Stimulated activated CD8-positive, alpha-beta memory T cell treated with anti-CD3 and anti-CD28 coated beads, Interleukin-12 subunit alpha, Interleukin-12 subunit beta, amount 100 ng/mL, for 1 hour (primary cell): ENCODE results near the gene SRGAP1.

Experiments used
- DNase-seq: peaks from one replicate; pipeline ENCODE4 v3.0.0-alpha.2; 2020; ENCODE audit warnings: low read depth

SRGAP1 gene

GRCh38 chr12:63937378-63938316 is 93.1 kb downstream of the SRGAP1 start:
- DNase-seq = no peak

DNA sequence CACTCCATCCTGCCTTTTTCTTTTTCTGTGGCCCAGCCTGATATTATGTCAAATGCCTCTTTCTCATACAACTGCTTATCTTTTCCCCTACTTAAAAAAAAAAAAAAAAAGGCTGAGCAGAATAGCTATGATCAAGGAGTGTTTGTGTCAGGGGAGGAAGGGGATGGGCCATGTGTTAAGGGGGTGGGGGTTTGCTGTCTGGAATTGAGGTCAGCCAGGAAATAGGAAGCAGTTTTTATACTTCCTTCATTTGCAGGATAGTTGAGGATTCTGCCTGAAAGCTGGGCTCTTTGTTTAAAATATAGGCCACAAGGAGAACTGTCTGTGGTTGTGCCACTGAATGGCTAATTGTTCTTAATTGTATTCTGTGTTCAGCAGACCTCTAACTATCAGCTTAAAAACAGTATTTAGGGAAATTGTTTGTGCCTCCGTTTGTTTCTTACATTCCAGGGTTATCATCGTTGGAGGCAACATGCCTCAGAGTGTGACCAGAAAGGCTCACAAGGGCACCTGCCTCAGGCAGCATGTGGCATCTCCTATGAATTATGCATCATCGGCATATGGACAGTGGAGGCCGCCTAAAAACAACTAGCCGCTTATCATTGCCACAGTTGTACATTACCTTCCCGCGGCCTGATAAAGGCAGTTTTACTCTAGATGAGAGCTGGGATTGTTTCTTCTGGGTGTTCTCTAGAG is 96.0 kb downstream of the SRGAP1 start:
- no peak for DNase-seq

DNA sequence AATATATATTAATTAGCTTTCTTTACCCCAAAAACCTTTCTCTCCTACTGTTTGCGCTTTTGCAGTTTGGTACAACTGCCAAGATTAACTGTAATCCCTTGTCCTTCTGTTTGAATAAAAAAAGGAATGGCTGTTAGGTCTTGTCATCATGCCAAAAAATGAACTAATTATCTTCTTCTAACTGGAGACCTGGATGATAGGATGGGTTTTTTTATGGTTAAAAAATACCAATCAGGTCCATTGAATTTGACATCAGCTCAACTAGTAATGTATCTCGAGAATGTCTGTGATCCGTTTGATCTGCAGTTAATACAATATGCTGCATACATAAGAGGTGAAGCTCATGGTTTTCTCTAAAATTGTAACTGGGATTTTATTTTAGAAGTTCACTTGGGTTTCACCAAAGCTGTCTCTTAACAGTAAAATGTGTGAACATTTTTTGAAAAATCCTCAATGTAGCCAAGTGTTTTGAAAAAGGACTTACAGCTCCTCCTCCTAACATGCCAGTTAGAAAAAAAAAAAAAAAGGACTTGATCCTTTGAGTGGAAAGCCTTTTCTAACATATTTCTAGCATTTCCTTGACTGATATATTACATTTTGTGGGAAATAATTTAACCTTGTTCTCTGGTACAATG is 96.8 kb downstream of the SRGAP1 start:
- DNase-seq = no peak

DNA sequence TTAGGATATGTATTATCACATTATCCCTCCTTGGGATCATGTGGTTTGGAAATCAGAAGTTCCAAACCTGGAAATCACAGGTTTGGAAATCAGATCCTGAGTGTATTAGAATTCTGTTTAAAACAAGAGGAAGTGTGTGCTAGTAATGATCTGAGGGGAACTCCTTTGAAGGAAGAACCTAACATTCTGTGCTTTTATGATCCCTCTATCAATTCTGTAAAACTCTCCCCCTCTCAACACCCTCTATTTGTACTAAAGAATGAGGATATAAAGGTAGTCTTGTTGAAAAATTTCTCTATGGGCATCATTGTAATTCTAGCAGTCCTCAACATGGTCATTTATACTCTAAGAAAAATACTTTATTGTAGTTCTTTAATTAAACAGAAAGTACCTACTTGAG is 97.4 kb downstream of the SRGAP1 start:
- DNase-seq = no peak

GRCh38 chr12:63942464-63943241 is 98.2 kb downstream of the SRGAP1 start:
- DNase-seq = no peak

DNA sequence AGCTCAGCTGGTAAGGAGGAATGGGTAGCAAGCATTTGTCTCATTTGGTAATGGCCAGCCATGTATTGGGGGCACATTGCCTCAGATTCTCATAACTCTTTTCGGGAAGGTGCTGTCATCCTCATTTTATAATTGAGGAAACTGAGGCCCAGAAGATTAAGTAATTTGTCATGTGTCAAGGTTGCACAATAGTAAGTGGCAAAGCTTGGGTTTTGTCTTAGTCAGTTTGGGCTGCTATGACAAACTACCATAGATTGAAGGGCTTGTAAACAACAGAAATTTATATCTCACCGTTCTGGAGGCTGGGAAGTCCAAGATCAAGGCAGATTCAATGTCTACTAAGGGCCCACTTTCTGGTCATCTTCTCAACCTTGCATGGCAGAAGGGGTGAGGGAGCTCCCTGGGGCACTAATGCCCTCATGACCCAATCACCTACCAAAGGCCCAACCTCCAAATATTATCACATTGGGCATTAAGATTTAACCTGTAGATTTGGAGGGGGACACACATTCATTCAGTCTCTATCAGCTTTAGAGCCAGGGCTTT is 99.6 kb downstream of the SRGAP1 start:
- no peak for DNase-seq

- DNase-seq = no peak
Measured at GRCh38 chr12:63944586-63945228, 100.2 kb downstream of the SRGAP1 start.

- DNase-seq = no peak
Measured at GRCh38 chr12:63945777-63946176, 101.3 kb downstream of the SRGAP1 start.

DNA sequence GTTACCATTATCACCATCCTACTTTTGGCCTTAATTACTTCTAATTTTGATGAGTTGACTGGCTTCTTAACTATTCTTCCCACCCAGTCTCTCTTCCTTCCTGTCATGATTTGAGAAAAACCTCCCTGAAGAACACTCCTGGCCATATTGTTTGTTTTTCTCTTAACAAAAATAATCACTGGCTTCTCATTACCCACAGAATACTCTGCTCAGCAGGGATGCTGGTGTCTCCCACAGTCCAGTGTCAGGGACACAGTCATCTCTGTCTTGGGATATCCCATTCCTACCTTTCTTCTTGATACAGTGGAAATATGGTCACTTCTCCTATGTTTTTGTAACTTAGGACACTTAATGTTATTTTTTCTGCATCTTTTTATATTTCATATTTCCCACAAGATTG is 103.7 kb downstream of the SRGAP1 start:
- DNase-seq = no peak

GRCh38 chr12:63949902-63950301 is 105.4 kb downstream of the SRGAP1 start:
- DNase-seq = no peak

- no peak for DNase-seq
Measured at GRCh38 chr12:63952995-63953394, 108.5 kb downstream of the SRGAP1 start.

DNA sequence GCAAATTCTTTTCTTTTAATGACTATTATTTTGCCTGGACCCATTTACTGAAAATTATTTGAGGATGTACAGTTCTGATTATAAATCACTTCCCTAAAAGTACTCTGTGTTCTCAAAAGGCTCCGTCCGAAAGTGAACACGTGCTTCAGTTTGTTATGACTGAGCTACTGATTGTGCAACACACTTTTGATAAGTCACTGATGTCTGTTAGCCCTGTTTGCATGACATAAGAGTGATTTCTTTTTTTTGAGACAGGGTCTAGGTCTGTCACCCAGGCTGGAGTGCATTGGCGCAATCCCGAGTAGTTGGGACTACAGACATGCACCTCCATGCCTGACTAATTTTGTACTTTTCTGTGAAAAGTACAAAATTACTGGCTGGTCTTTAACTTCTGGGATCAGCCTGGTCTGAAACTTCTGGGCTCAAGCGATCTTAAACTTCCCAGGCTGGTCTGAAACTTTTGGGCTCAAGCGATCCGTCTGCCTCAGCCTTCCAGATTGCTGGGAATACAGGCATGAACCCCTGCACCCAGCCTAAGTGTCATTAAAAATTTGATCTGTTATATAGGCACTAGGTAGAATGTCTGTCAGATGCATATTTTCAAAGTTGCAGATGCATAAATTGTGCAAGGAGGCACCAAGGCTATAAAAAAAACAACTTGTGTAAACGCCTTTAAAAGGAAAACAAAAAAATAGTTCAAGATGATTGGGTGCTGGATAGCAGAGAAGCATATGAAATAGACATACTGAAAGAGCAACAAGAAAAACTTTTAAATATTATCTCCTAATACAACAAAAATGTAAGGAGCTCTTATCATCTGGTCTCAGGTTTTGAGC is 111.5 kb downstream of the SRGAP1 start:
- DNase-seq = no peak

- DNase-seq = no peak
Measured at GRCh38 chr12:63957496-63957895, 113.0 kb downstream of the SRGAP1 start.

DNA sequence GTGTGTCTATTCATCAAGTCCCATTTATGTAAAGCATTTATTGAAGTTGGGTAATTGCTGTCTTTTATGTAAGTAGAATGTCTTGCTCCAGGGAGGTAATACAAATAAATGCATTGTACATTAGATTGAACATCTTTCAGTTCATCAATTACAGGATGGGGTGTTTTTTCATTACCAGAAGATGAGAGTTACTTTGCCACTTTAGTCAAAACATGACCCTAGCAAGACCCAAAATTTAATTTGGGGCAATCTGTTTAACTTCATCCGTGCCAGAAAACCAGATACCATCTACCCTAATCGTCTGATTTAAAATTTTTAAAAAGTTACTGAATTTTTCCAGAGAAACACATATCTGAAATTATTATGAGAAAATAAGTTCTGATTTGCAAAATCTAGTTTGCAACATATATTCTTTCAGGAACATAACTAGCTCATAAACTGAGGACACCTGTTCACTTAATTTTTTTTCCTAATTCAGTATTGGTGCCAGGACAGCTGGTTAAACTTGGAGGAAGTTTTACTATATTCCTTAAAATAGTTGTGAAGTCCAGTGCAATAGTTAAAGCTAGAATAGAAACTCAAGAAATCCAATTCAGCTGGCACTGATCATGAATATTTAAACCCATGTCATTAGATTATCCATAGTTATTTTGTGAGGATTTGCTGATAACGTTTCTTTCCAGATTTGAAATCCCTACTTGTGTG is 114.5 kb downstream of the SRGAP1 start:
- DNase-seq = no peak

GRCh38 chr12:63961048-63961447 is 116.5 kb downstream of the SRGAP1 start:
- no peak for DNase-seq

- DNase-seq = no peak
Measured at GRCh38 chr12:63961543-63961942, 117.0 kb downstream of the SRGAP1 start.

GRCh38 chr12:63963868-63964267 is 119.4 kb downstream of the SRGAP1 start:
- DNase-seq = no peak

GRCh38 chr12:63964301-63964700 is 119.8 kb downstream of the SRGAP1 start:
- no peak for DNase-seq

- DNase-seq = no peak
Measured at GRCh38 chr12:63965936-63966605, 121.6 kb downstream of the SRGAP1 start.
